BLaER1 treated with 17β-estradiol and CSF1 and Interleukin-3, amounts not matched to agents 10 nM and 100 nM (cell line): Measurements from ENCODE around the gene HRH3.

ENCODE experiments used
- H3K27ac ChIP-seq, 11 experiments: shearing (Covaris generic); formaldehyde crosslinking; 2 replicates each; pipeline ENCODE4 v1.8.1; 2022
- H3K27me3 ChIP-seq, 11 experiments: shearing (Covaris generic); formaldehyde crosslinking; 2 replicates each; pipeline ENCODE4 v1.8.1; 2022
- H3K36me3 ChIP-seq, 11 experiments: shearing (Covaris generic); formaldehyde crosslinking; 2 replicates each; pipeline ENCODE4 v1.8.1; 2022
- H3K4me1 ChIP-seq, 10 experiments: shearing (Covaris generic); formaldehyde crosslinking; 2 replicates each; pipeline ENCODE4 v1.8.1; 2022
- H3K4me2 ChIP-seq, 11 experiments: shearing (Covaris generic); formaldehyde crosslinking; 2 replicates each; pipeline ENCODE4 v1.8.1; 2022
- H3K4me3 ChIP-seq, 10 experiments: shearing (Covaris generic); formaldehyde crosslinking; 2 replicates each; pipeline ENCODE4 v1.8.1; 2022
- H3K9ac ChIP-seq, 11 experiments: shearing (Covaris generic); formaldehyde crosslinking; 2 replicates each; pipeline ENCODE4 v1.8.1; 2022
- H3K9me3 ChIP-seq, 11 experiments: shearing (Covaris generic); formaldehyde crosslinking; replicated peaks in 1 of 11; 2 replicates each; pipeline ENCODE4 v1.8.1; 2022
- H4K20me1 ChIP-seq, 11 experiments: shearing (Covaris generic); formaldehyde crosslinking; 2 replicates each; pipeline ENCODE4 v1.8.1; 2022
- Cebpa-rat ChIP-seq, 11 experiments: shearing (Covaris generic); IDR thresholded peaks; 2 replicates each; pipeline ENCODE4 v1.8.1; 2022

Gene HRH3

DNA sequence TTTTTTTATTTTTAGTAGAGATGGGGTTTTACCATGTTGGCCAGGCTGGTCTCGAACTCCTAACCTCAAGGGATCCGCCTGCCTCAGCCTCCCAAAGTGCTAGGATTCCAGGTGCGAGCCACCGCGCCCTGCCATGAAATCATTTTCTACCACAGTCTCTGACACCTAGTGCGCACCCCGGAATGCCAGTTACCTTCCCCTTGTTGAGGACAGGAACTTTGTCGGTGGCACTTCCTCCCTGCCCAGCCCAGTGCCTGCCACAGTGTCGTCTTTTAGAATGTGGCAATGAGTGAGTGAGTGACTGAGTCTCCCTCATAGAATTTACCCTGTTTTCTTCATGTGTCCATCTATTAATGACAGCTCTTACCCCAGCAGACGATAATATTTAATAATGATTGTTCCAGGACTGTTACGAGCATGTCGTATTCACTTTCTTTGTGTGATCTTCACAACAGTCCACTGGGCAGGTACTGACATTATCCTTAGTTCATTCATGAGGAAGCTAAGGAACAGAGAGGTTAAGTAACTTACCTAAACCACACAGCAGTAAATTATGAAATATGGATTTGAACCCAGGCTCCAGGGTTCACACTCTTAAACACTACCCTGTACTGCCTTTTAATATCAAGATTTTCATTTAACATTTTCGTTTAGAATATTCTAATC lies 20.1 kb upstream of the HRH3 start:
- Histone ChIP-seq H3K27ac (no peak overlapping the region), H3K4me2 (peak overlapping the region; percentile 79 to 97 (median 93); a peak in 18 of 22 replicates), H3K4me3 (peak overlapping the region in 1 of 10 experiments; percentile 77; a peak in 1 of 20 replicates), H4K20me1 (peaks cover 53 to 74% (median 61%) of the 10 kb centered on the region in 11 experiments), H3K36me3 (peaks cover 0 to 44% (median 12%) of the 10 kb centered on the region in 11 experiments; a peak in 13 of 22 replicates), H3K27me3 (peaks cover 0 to 13% (median 0%) of the 10 kb centered on the region in 11 experiments; a peak in 3 of 22 replicates), H3K4me1 (peaks cover 40 to 62% (median 55%) of the 10 kb centered on the region in 10 experiments), H3K9me3 (no peaks in the 10 kb centered on the region), H3K9ac (peak overlapping the region in 2 of 11 experiments; percentile 75 to 86; a peak in 2 of 22 replicates)
- TF ChIP-seq Cebpa-rat (IDR thresholded peaks at IDR 0.05): no peak

DNA sequence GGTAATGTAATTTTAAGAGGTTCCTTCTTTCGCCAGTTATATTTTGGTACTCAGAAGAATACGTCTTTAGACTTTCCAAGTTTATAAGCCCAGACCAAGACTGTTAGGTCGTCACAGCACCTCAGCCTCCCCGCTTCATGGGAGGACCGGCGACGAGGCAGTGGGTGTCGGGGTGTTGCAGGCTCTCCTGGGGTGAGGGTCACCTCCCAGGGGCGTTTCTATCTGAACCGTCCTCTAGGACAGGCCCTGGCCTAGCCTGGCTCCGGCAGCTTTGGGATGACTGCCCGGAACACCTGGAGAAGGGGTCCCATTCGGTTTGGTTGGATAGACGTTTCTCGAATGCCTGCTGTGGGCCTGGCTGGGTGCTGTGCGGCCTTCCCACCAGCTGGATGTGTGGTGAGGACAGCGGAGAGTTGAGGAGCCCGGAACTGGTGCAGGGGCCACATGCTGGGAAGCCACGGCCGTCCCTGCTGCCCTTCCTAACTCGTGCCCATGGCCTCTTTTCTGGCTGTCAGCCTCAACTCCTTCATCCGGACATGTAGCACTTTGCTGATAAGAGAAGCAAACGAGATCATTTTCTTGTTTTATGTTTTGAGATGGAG lies 19.3 kb upstream of the HRH3 start:
- Histone ChIP-seq H3K27ac (peak overlapping the region in 7 of 11 experiments; percentile 34 to 67 (median 52); a peak in 5 of 22 replicates), H3K27me3 (peaks cover 0 to 7% (median 0%) of the 10 kb centered on the region in 11 experiments; a peak in 2 of 22 replicates), H3K9ac (peak overlapping the region; percentile 61 to 86 (median 76); a peak in 21 of 22 replicates), H3K4me1 (peaks cover 34 to 62% (median 55%) of the 10 kb centered on the region in 10 experiments), H3K9me3 (no peaks in the 10 kb centered on the region), H3K4me3 (peak overlapping the region; percentile 58 to 77 (median 69)), H4K20me1 (peaks cover 46 to 66% (median 53%) of the 10 kb centered on the region in 11 experiments), H3K4me2 (peak overlapping the region; percentile 79 to 97 (median 93)), H3K36me3 (peaks cover 0 to 37% (median 12%) of the 10 kb centered on the region in 11 experiments; a peak in 12 of 22 replicates)
- no peak for TF ChIP-seq Cebpa-rat (IDR thresholded peaks at IDR 0.05)

DNA sequence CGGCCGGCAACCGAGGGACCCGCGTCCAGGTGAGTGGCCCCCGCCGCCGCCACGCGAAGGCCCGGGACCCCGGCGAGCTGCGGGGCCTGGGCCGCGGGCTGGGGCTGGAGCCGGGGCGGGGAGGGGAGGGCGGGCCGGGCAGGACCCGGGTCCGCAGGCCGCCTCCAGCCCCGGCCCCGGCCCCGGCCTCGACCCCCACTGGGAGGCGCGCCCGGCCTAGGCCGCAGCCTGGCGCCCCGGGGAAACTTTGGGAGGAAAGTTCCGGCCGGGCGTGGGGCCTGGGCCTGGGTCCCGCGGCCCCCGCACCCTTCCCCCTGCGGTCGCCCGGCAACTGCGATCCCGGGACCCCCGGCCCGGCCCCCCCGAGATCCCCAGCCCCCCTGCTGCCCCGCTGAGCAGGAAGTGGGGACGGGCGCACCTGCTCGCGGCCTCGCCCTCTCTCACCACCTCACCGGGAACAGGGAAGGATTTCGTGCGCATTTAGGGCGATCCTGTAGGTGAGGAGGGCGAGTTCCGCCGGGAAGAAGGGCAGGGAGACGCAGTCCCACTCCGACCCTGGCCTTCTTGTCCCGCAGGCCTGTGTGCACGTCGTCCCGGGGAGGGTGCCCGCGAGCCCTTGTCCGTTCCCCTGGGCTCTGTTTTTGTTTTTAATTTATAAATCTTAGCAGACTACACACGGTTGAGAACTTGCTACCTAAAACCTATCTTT lies 18.6 kb upstream of the HRH3 start:
- H3K4me3 ChIP-seq: peak overlapping the region; percentile 58 to 77 (median 69)
- H3K4me2 ChIP-seq: peak overlapping the region; percentile 79 to 97 (median 93)
- H3K27me3 ChIP-seq: peaks cover 0 to under 1% (median 0%) of the 10 kb centered on the region in 11 experiments; a peak in 1 of 22 replicates
- H3K9ac ChIP-seq: peak overlapping the region; percentile 61 to 86 (median 76)
- peak overlapping the region; percentile 17 to 69 (median 51); a peak in 15 of 22 replicates for H3K27ac ChIP-seq
- H3K9me3 ChIP-seq: peaks cover 0 to 4% (median 3%) of the 10 kb centered on the region in 11 experiments; a peak in 7 of 22 replicates
- peaks cover 28 to 58% (median 51%) of the 10 kb centered on the region in 10 experiments for H3K4me1 ChIP-seq
- no peak for TF ChIP-seq Cebpa-rat (IDR thresholded peaks at IDR 0.05)
- H4K20me1 ChIP-seq: peaks cover 39 to 59% (median 46%) of the 10 kb centered on the region in 11 experiments
- H3K36me3 ChIP-seq: peaks cover 0 to 30% (median 12%) of the 10 kb centered on the region in 11 experiments; a peak in 12 of 22 replicates

DNA sequence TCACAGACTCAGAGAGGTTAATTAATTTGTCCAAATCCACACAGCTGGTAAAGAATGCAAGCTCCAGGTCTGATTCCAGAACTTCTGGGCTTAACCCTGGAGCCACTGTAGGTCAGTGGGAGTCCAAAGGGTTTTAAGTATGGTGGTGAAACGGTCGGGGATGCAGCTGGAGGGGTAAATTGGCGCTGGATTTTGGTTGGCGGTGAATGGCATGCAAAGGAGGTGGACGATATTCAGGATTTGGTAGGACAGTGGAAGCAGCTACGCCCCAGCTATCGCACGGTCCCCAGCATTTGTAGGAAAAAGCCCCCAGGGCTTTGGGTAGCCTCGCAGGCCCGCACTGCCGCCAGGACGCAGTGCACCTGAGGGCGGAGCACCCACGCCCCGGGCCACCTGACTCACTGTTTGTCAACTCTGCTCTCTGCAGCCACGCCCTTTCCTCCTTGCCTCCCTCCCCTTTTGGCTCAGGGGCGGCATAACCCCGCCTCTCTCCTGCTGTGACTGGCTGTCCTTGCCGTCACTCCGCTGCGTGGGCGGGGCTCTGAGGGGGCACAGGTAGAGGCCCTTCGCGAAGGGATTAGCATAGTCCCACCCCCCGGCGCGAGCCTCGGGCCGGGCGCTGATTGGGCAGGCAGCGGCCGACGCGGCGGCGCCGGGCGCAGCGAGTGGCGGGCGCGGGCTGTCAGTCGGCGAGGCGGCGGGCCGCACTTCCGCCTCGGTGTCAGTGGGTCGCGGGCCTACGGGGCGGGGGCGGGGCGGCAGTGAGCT lies 17.9 kb upstream of the HRH3 start, which contains the start of gene OSBPL2:
Gene OSBPL2, plus strand, starts transcription at position 721 of the 768 bp plus-strand sequence. CDS start 17,664 bp downstream, outside the sequence.
- H3K27ac ChIP-seq: peak within 1 kb of the TSS; percentile 17 to 69 (median 51); a peak in 15 of 22 replicates
- H3K4me1 ChIP-seq: peaks cover 27 to 55% (median 49%) of the 10 kb centered on the region in 10 experiments
- peaks cover 32 to 52% (median 39%) of the 10 kb centered on the region in 11 experiments for H4K20me1 ChIP-seq

DNA sequence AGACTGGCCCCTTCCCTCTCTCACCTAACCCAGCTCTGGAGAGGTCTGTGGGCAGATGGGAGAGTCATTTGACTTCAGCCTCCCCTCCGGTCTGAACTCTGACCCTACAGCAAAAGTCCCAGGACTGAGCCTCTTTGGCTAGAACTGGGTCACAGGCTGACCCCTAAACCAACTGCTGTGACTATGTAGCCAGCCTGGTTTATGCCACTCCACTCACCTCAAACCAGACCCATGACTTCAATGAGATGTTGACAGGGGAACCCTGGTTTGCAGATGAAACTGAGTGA lies 17.4 kb upstream of the HRH3 start:
- no peaks in the 10 kb centered on the region for H3K27me3 ChIP-seq
- H4K20me1 ChIP-seq: peaks cover 26 to 47% (median 34%) of the 10 kb centered on the region in 11 experiments
- H3K27ac ChIP-seq: no peak overlapping the region
- peaks cover 27 to 55% (median 49%) of the 10 kb centered on the region in 10 experiments for H3K4me1 ChIP-seq
- H3K4me2 ChIP-seq: peak overlapping the region; percentile 78 to 92 (median 87)
- H3K9me3 ChIP-seq: peaks cover 0 to 8% (median 5%) of the 10 kb centered on the region in 11 experiments; a peak in 7 of 22 replicates
- TF ChIP-seq Cebpa-rat (IDR thresholded peaks at IDR 0.05): no peak
- peak overlapping the region in 8 of 10 experiments; percentile 58 to 77 (median 64); a peak in 7 of 20 replicates for H3K4me3 ChIP-seq
- H3K9ac ChIP-seq: peak overlapping the region in 1 of 11 experiments; percentile 41; a peak in 1 of 22 replicates
- peaks cover 0 to 19% (median 6%) of the 10 kb centered on the region in 11 experiments; a peak in 12 of 22 replicates for H3K36me3 ChIP-seq

More for the DNA sequence above, 17.9 kb upstream of the HRH3 start, which contains the start of gene OSBPL2:
- H3K4me2 ChIP-seq: peak within 1 kb of the TSS; percentile 86 to 97 (median 93)
- H3K36me3 ChIP-seq: peaks cover 0 to 24% (median 9%) of the 10 kb centered on the region in 11 experiments; a peak in 12 of 22 replicates
- no peaks in the 10 kb centered on the region for H3K27me3 ChIP-seq
- peak within 1 kb of the TSS; percentile 61 to 86 (median 76) for H3K9ac ChIP-seq
- TF ChIP-seq Cebpa-rat (IDR thresholded peaks at IDR 0.05): no peak
- H3K4me3 ChIP-seq: peak within 1 kb of the TSS; percentile 58 to 77 (median 69)
- H3K9me3 ChIP-seq: peaks cover 0 to 8% (median 5%) of the 10 kb centered on the region in 11 experiments; a peak in 7 of 22 replicates

DNA sequence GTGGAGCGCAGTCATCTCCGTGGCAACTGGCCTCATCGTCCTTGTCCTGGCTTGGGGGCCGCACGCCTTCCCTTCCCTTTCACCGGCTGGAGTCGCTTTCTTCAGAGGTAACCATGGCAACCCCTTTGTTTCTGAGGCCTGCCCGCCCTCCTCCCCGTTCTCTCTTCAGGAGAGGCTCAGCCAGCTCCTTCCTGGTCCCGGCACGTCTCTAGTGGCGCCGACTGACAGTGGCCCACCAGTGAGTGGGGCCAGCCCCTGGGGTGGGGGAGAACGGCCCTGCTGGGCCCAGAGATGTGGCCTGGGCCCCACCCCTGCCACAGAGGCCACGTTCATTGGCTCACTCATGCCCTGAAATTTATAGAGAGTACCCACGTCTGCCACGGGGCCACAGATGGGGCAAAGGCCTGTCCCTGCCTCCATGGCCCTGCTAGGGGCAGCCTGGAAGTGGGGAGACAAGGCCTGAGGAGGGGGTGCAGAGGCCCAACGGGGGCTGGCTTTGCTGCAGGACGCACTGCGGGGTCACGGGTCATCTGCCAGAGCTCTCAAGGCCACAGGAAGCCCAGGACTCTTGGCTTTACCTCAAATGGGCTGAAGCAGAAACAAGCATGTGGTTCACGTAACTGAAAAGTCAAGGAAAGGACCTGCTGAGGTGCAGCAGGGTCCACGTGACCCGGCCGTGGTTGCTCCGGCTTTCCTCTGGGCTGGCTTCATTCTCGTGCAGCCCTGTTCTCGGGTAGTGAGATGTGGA lies 16.9 kb upstream of the HRH3 start:
- Histone ChIP-seq H3K4me2 (peak overlapping the region in 9 of 11 experiments; percentile 79 to 92 (median 87); a peak in 14 of 22 replicates), H3K27me3 (no peaks in the 10 kb centered on the region), H3K4me1 (peaks cover 27 to 55% (median 49%) of the 10 kb centered on the region in 10 experiments), H3K36me3 (peaks cover 0 to 13% (median 4%) of the 10 kb centered on the region in 11 experiments; a peak in 10 of 22 replicates), H3K4me3 (no peak overlapping the region), H3K9ac (no peak overlapping the region), H3K9me3 (peaks cover 0 to 8% (median 5%) of the 10 kb centered on the region in 11 experiments; a peak in 7 of 22 replicates), H3K27ac (no peak overlapping the region), H4K20me1 (peaks cover 21 to 41% (median 28%) of the 10 kb centered on the region in 11 experiments)
- no peak for TF ChIP-seq Cebpa-rat (IDR thresholded peaks at IDR 0.05)

DNA sequence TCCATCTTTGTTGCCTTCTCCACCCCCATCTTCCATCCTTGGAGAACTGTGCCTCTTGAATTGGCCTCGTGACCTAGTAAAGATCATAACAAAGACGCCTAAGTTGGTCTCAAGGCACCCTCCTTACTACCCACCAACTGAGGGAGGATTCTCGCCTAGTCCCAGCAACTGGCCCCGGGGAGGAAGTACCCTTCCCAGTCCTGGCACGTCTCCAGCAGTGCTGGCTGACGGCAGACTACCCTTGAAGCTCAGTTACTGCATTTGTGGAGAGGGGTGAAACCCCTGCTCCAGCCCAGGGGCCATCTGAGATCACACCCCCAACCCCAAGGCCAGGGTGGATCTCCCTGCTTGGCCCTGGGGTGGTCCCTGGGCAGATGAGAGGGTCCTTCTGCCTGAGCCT lies 16.1 kb upstream of the HRH3 start:
- Histone ChIP-seq H3K27ac (no peak overlapping the region), H3K4me3 (no peak overlapping the region), H3K27me3 (no peaks in the 10 kb centered on the region), H3K4me2 (peak overlapping the region in 4 of 11 experiments; percentile 12 to 36 (median 20); a peak in 6 of 22 replicates), H4K20me1 (peaks cover 14 to 34% (median 21%) of the 10 kb centered on the region in 11 experiments; a peak in 21 of 22 replicates), H3K4me1 (peaks cover 23 to 52% (median 48%) of the 10 kb centered on the region in 10 experiments), H3K9ac (no peak overlapping the region), H3K36me3 (peaks cover 0 to 7% (median 0%) of the 10 kb centered on the region in 11 experiments; a peak in 4 of 22 replicates), H3K9me3 (peaks cover 0 to 8% (median 5%) of the 10 kb centered on the region in 11 experiments; a peak in 7 of 22 replicates)
- no peak for TF ChIP-seq Cebpa-rat (IDR thresholded peaks at IDR 0.05)
